OCI-LY1 (cell line): ENCODE measurements around the gene MAVS.

Experiments used
- H2AFZ ChIP-seq: fragments of 200-600 bp; sonication (generic), shearing (Covaris generic); 2 replicates; pipeline ENCODE4 v1.6.0; 2014; ENCODE audit warnings: antibody characterized with exemption, mild to moderate bottlenecking, low read length
- H3F3A ChIP-seq: fragments of 200-600 bp; sonication (generic), shearing (Covaris generic); 2 replicates; pipeline ENCODE4 v1.6.0; 2014; ENCODE audit warnings: mild to moderate bottlenecking, antibody characterized with exemption, low read length, moderate library complexity; ENCODE audit not compliant: insufficient read depth
- H3K27ac ChIP-seq: fragments of 200-600 bp; sonication (generic); 2 replicates; pipeline ENCODE4 v1.5.1; 2014; ENCODE audit warnings: low read length, mixed run types, mild to moderate bottlenecking, low read depth; ENCODE audit not compliant: poor library complexity, severe bottlenecking
- H3K27me3 ChIP-seq: fragments of 200-600 bp; sonication (generic); 2 replicates; pipeline ENCODE4 v1.6.0; 2014; ENCODE audit warnings: antibody characterized with exemption, mild to moderate bottlenecking, low read length, moderate library complexity; ENCODE audit not compliant: insufficient read depth
- H3K36me3 ChIP-seq: fragments of 200-600 bp; sonication (generic); 2 replicates; pipeline ENCODE4 v1.6.1; 2014; ENCODE audit warnings: mild to moderate bottlenecking, antibody characterized with exemption, low read length, moderate library complexity, mixed read lengths; ENCODE audit not compliant: insufficient read depth
- H3K4me1 ChIP-seq: fragments of 200-600 bp; sonication (generic); 2 replicates; pipeline ENCODE4 v1.5.1; 2014; ENCODE audit warnings: mild to moderate bottlenecking, low read length, moderate library complexity; ENCODE audit not compliant: insufficient read depth, severe bottlenecking
- H3K4me2 ChIP-seq: fragments of 200-600 bp; sonication (generic), shearing (Covaris generic); 2 replicates; pipeline ENCODE4 v1.6.1; 2014; ENCODE audit warnings: low read length
- H3K4me3 ChIP-seq: fragments of 200-600 bp; sonication (generic); 2 replicates; pipeline ENCODE4 v1.5.1; 2014; ENCODE audit warnings: low read length, low read depth, mild to moderate bottlenecking, mixed read lengths; ENCODE audit not compliant: poor library complexity, severe bottlenecking
- H3K79me2 ChIP-seq: fragments of 200-600 bp; shearing (Covaris generic); 2 replicates; pipeline ENCODE4 v1.6.1; 2016; ENCODE audit warnings: mixed run types, low read length, mixed read lengths; ENCODE audit not compliant: insufficient read depth
- H3K9ac ChIP-seq: fragments of 200-600 bp; sonication (generic), shearing (Covaris generic); 2 replicates; pipeline ENCODE4 v1.6.1; 2014; ENCODE audit warnings: mild to moderate bottlenecking, low read length, mixed read lengths
- H3K9me2 ChIP-seq: fragments of 200-600 bp; sonication (generic), shearing (Covaris generic); 2 replicates; pipeline ENCODE4 v1.6.1; 2014; ENCODE audit warnings: low read depth, mild to moderate bottlenecking, low read length, mixed read lengths
- H3K9me3 ChIP-seq: fragments of 200-600 bp; shearing (Covaris generic); 2 replicates; pipeline ENCODE4 v1.6.1; 2014; ENCODE audit warnings: low read length, mixed read lengths
- H4K20me1 ChIP-seq: fragments of 200-600 bp; sonication (generic), shearing (Covaris generic); 2 replicates; pipeline ENCODE4 v1.6.0; 2016; ENCODE audit warnings: mild to moderate bottlenecking, low read length; ENCODE audit not compliant: insufficient read depth
- EZH2 ChIP-seq: fragments of 200-600 bp; sonication (generic), shearing (Covaris generic); IDR thresholded peaks from 2 replicates; pipeline ENCODE4 v1.8.0; 2017; ENCODE audit warnings: borderline replicate concordance, mixed run types, mild to moderate bottlenecking, antibody characterized with exemption, low read length, moderate library complexity, mixed read lengths
- TF ChIP-seq, protein P1 (sequence below): fragments of 200-600 bp; sonication (generic), shearing (Covaris generic); IDR thresholded peaks from 2 replicates; pipeline ENCODE4 v1.5.1; 2017; ENCODE audit warnings: mild to moderate bottlenecking, antibody characterized with exemption, low read length, moderate library complexity, mixed read lengths

MAVS gene

DNA sequence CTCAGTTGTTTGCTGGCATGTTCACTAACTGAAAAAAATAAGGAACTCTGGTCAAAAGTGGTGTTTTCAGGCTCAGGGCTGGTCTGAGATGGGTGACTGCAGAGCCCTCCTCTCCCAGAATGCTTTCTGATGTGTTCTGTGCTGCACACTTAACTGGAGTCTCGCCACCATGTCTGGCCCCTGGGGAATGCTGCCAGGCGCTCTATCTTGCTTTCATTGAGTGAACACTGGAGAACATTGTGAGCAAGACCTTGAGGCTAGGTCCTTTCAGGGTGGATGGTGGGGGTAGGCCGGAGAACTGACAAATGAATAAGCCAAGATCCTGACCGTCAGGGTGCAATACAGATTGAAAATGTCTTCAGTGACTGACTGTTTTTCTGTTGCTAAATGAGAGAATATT lies 62.0 kb downstream of the MAVS start:
- H4K20me1 ChIP-seq: no peaks in the 10 kb centered on the region
- TF ChIP-seq, protein P1, sequence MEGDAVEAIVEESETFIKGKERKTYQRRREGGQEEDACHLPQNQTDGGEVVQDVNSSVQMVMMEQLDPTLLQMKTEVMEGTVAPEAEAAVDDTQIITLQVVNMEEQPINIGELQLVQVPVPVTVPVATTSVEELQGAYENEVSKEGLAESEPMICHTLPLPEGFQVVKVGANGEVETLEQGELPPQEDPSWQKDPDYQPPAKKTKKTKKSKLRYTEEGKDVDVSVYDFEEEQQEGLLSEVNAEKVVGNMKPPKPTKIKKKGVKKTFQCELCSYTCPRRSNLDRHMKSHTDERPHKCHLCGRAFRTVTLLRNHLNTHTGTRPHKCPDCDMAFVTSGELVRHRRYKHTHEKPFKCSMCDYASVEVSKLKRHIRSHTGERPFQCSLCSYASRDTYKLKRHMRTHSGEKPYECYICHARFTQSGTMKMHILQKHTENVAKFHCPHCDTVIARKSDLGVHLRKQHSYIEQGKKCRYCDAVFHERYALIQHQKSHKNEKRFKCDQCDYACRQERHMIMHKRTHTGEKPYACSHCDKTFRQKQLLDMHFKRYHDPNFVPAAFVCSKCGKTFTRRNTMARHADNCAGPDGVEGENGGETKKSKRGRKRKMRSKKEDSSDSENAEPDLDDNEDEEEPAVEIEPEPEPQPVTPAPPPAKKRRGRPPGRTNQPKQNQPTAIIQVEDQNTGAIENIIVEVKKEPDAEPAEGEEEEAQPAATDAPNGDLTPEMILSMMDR: no peak
- no peak for TF ChIP-seq EZH2
- peaks cover 46% of the 10 kb centered on the region for H3K4me1 ChIP-seq
- no peak overlapping the region for H3K4me3 ChIP-seq
- H3K36me3 ChIP-seq: peaks cover 74% of the 10 kb centered on the region
- peaks cover 72% of the 10 kb centered on the region for H3K79me2 ChIP-seq
- no peak overlapping the region for H3K4me2 ChIP-seq
- H3F3A ChIP-seq: no peaks in the 10 kb centered on the region
- H3K9me3 ChIP-seq: no peaks in the 10 kb centered on the region
- no peak overlapping the region for H2AFZ ChIP-seq
- H3K27me3 ChIP-seq: no peaks in the 10 kb centered on the region
- H3K27ac ChIP-seq: no peak overlapping the region
- H3K9me2 ChIP-seq: no peaks in the 10 kb centered on the region
- H3K9ac ChIP-seq: no peak overlapping the region

DNA sequence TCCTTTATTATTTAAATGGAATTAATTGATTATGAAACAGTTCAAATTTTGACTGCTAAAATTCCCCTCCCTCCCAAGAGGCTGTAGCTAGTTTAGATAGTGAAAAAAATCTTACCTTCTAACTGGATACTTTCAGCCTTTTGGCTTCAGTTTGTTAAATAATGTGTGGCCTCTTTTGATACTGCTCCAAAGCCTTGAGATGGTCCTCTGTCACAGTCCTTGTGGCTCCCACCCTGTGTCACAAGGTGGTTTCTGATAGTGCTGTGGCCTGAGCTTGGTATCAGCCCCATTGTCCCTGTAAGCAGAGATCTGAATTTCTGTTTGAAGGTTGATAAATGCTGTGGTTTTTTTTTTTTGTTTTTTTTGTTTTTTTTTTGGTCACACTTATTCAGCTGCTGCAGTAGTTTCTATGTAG lies 63.3 kb downstream of the MAVS start:
- H3K79me2 ChIP-seq: peaks cover 65% of the 10 kb centered on the region
- no peaks in the 10 kb centered on the region for H3K27me3 ChIP-seq
- no peak overlapping the region for H3K27ac ChIP-seq
- no peak overlapping the region for H3K4me3 ChIP-seq
- no peaks in the 10 kb centered on the region for H3K9me2 ChIP-seq
- no peak overlapping the region for H2AFZ ChIP-seq
- H3K36me3 ChIP-seq: peaks cover 75% of the 10 kb centered on the region
- no peaks in the 10 kb centered on the region for H3F3A ChIP-seq
- H3K4me1 ChIP-seq: peaks cover 35% of the 10 kb centered on the region
- TF ChIP-seq, protein P1: no peak
- TF ChIP-seq EZH2: no peak
- H3K9ac ChIP-seq: no peak overlapping the region
- H3K4me2 ChIP-seq: no peak overlapping the region
- H4K20me1 ChIP-seq: no peaks in the 10 kb centered on the region
- H3K9me3 ChIP-seq: no peaks in the 10 kb centered on the region

DNA sequence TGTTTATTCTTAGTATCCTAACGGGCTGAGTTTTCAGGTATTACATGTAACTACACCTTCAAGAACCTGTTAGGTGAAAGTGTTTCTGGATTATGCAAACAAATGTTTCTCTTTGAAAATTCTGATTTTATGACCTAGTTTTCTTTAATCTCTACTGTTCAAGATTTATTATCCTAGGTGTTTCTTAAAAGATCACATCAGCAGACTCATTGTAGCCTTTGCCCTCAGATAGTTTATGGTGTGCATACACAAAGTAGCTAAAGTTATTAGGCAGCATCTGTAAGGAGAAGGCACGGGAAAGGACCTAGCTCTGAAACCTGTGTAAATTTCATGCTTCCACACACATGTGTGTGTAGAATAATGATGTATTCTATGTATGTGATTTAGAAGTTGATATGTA lies 64.2 kb downstream of the MAVS start:
- H3K4me2 ChIP-seq: no peak overlapping the region
- H3F3A ChIP-seq: no peaks in the 10 kb centered on the region

More for the DNA sequence above, 64.2 kb downstream of the MAVS start:
- TF ChIP-seq EZH2: no peak
- TF ChIP-seq, protein P1: no peak
- no peak overlapping the region for H2AFZ ChIP-seq
- H3K4me3 ChIP-seq: no peak overlapping the region
- peaks cover 60% of the 10 kb centered on the region for H3K79me2 ChIP-seq
- H3K9ac ChIP-seq: no peak overlapping the region
- H3K36me3 ChIP-seq: peaks cover 82% of the 10 kb centered on the region
- no peak overlapping the region for H3K27ac ChIP-seq
- H3K27me3 ChIP-seq: no peaks in the 10 kb centered on the region
- H4K20me1 ChIP-seq: 0 out of 2 replicates have a peak, but pooled peaks cover 3% of the 10 kb centered on the region
- H3K4me1 ChIP-seq: peaks cover 30% of the 10 kb centered on the region
- H3K9me2 ChIP-seq: no peaks in the 10 kb centered on the region
- H3K9me3 ChIP-seq: no peaks in the 10 kb centered on the region
